ENCODE results near the gene RBMS3.

DNA sequence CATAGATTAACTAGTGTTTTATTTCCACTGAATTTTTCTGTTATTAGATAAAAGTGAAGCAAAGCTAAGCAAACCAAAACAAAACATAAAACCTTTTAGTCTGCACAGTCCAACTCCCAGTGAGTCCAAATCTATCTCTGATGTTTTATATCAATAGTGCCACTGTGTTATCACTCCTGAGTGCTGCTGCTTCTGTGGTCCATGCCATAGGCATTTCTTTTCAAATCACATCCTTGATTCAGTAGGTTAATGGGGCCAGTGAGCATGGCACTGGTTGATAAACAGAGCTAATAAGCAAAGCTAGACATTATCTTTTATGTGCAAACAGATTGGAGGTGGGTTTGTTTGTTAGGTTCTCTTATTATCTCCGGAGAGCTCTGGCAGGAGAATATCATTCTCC is 30.0 kb downstream of the RBMS3 start:
- TF ChIP-seq, protein P1, sequence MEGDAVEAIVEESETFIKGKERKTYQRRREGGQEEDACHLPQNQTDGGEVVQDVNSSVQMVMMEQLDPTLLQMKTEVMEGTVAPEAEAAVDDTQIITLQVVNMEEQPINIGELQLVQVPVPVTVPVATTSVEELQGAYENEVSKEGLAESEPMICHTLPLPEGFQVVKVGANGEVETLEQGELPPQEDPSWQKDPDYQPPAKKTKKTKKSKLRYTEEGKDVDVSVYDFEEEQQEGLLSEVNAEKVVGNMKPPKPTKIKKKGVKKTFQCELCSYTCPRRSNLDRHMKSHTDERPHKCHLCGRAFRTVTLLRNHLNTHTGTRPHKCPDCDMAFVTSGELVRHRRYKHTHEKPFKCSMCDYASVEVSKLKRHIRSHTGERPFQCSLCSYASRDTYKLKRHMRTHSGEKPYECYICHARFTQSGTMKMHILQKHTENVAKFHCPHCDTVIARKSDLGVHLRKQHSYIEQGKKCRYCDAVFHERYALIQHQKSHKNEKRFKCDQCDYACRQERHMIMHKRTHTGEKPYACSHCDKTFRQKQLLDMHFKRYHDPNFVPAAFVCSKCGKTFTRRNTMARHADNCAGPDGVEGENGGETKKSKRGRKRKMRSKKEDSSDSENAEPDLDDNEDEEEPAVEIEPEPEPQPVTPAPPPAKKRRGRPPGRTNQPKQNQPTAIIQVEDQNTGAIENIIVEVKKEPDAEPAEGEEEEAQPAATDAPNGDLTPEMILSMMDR (IDR thresholded peaks at IDR 0.05) = no peak
- no peak for TF ChIP-seq POLR2AphosphoS5 (IDR thresholded peaks at IDR 0.05)
